IPS-11a (cell line): ENCODE data around the gene LILRA1.
"Not testable (repeated sequence)": the region's sequence is repeated elsewhere in the genome, so short reads cannot be mapped to it uniquely, and the experiment has no call there.

ENCODE experiments used
- H3K4me3 ChIP-seq: one replicate; pipeline ENCODE4 v1.5.1; 2013; ENCODE audit warnings: low read depth, low read length, control low read depth

Gene LILRA1

GRCh38 chr19:54576411-54576976, 16.9 kb upstream of the LILRA1 start:
- H3K4me3 ChIP-seq = no peak overlapping the region

DNA sequence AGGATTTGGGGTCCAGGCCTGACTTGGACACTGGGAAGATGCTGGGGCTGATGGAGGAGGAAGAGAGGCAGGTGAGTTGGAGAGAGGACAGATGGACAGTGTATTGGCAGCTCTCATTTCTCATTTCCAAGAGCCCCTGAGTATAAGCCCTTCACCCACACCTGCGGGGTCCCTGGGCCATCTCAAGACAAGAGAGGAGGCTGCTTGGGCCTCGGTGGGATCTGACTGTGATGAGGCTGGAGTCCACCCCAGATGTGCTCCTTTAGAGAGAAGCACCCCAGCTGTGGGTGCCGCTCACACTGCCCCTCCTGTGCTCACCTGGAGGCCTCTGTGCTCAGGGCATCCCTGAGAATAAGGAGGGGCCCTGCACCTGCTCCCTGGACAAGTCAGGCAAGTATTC, 16.1 kb upstream of the LILRA1 start:
- no peak overlapping the region for H3K4me3 ChIP-seq

DNA sequence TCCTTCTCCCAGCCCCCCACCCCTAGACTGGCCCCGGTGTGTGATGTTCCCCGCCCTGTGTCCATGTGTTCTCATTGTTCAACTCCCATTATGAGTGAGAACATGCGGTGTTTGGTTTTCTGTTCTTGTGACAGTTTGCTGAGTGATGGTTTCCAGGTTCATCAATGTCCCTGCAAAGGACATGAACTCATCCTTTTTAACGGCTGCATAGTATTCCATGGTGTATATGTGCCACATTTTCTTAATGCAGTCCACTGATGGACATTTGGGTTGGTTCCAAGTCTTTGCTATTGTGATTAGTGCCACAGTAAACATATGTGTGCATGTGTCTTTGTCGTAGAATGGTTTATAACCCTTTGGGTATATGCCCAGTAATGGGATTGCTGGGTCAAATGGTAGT, 15.2 kb upstream of the LILRA1 start:
- not testable (repeated sequence) for H3K4me3 ChIP-seq

DNA sequence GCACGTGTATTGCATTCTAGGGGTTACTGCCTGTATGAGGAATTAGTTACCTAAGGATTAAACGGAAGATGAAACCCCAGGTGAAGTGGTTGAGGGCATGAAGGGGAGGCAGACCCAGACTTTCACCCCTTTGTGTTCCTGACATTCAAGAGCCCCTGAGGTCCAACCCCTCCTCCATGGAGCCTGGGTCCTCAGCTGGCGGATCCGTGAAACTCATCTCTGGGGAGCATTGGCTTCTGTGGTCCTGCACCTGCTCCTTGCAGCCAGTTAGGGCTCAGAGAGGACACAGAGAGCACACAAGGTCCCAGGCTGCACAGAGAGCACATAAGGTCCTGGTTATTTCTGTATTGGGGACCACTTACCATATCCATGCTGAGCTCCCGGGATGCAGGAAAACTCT, 7.0 kb upstream of the LILRA1 start:
- H3K4me3 ChIP-seq = no peak overlapping the region

GRCh38 chr19:54587026-54587425, 6.4 kb upstream of the LILRA1 start:
- no peak overlapping the region for H3K4me3 ChIP-seq

DNA sequence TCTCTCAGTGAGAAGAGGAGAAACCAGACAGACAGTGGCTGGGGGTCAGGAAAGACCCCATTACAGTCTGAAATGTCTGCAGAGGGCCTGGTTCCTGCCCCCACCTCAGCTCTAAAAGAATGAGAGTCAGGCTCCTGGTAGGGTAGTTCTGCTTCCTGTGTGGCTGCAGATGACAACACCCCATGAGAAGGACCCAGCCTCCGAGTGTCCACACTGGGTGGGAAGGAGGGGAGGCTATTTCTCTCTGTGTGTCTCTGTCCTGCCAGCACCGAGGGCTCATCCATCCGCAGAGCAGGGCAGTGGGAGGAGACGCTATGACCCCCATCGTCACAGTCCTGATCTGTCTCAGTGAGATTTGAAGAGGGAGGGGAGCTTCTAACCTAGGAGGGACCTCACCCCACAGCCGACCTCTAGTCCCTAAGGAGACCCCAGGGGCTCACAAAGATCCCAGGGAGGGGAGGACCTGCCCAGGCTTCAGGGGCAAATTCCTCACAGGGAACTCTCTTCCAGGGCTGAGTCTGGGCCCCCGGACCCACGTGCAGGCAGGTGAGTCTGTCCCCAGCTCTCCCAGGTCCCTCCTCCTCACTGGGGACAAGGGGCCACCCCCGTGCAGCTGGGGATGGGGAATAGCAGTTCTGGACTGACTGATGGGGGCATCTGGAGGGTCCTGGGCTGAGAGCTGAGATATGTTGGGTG, 647 bp downstream of the LILRA1 start:
- not testable (repeated sequence) for H3K4me3 ChIP-seq

GRCh38 chr19:54594737-54595136, 1.3 kb downstream of the LILRA1 start:
- no peak overlapping the region for H3K4me3 ChIP-seq

DNA sequence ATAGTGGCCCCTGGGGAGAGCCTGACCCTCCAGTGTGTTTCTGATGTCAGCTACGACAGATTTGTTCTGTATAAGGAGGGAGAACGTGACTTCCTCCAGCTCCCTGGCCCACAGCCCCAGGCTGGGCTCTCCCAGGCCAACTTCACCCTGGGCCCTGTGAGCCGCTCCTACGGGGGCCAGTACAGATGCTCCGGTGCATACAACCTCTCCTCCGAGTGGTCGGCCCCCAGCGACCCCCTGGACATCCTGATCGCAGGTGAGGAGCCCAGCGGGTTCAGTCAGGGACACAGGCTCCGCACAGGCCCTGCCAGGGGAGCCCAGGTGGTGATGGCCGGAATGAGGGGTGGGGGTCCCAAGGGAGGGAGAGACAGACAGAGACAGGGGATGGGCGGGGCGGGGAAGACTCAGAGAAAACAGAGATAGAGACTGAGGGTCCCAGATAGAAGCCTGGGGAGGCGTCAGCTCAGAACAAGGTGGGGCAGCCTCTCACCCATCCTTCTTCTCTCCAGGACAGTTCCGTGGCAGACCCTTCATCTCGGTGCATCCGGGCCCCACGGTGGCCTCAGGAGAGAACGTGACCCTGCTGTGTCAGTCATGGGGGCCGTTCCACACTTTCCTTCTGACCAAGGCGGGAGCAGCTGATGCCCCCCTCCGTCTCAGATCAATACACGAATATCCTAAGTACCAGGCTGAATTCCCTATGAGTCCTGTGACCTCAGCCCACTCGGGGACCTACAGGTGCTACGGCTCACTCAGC, 2.4 kb downstream of the LILRA1 start:
- not testable (repeated sequence) for H3K4me3 ChIP-seq

GRCh38 chr19:54600212-54600611, 6.8 kb downstream of the LILRA1 start:
- H3K4me3 ChIP-seq = no peak overlapping the region

DNA sequence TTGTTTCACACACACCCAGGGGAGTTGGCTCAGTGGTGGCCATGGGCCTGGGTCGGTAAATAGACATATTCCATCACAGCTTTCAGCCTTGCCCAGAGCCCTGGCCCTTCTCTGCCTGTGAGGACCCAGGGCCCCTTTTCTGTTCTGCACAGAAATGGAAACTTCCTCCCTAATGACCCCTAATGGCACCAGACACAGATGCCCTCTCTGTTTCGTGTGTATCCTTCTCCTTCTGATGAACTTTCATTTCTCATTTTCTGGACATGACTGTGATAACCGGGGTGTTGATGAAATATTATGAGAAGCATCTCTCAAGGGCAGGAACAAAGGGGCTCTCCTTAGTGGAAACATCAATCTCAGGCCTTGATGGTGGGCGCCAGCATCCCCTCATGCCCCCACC, 12.8 kb downstream of the LILRA1 start:
- no peak overlapping the region for H3K4me3 ChIP-seq

- no peak overlapping the region for H3K4me3 ChIP-seq
These were observed 13.7 kb downstream of the LILRA1 start for GRCh38 chr19:54606891-54607784.

- no peak overlapping the region for H3K4me3 ChIP-seq
These were observed 14.3 kb downstream of the LILRA1 start for GRCh38 chr19:54607785-54608150.

DNA sequence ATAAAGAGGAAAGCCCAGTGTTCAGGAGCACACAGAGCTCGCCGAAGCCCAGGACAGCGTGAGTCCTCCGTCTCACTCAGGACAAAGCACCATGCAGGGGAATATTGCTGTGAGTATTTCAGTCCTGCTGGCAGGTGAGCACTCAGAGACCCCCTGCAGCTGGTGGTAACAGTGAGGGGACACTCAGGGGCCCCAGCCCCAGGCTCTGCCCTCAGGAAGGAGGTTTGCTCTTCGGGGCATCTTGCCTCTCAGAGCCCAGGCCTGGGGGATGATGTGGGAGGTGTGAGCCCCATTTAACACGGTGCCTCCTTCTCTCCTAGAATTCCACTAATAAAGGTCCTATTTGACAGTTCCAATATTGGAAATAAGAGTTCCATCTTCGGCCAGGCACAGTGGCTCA, 14.8 kb downstream of the LILRA1 start:
- no peak overlapping the region for H3K4me3 ChIP-seq

DNA sequence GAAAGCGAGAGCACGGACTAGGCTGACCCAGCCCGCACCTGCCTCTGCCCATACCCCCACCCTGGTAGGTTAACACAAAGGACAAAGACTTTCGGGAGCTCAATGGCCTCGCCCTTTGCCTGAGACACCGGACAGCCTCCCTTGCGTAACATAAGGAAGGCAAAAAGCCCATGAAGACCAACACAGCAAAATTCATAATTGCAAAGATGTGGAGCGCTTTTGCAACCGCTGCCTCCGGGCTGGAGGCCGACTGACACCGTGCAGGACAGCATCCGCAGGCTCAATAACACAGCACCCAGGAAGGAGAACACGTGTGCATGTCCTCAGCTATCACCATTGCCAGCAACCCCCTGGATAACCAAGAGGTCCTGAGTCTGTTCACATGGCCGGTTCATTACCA, 15.4 kb downstream of the LILRA1 start:
- no peak overlapping the region for H3K4me3 ChIP-seq

- no peak overlapping the region for H3K4me3 ChIP-seq
These were observed 15.9 kb downstream of the LILRA1 start for GRCh38 chr19:54609356-54609791.

DNA sequence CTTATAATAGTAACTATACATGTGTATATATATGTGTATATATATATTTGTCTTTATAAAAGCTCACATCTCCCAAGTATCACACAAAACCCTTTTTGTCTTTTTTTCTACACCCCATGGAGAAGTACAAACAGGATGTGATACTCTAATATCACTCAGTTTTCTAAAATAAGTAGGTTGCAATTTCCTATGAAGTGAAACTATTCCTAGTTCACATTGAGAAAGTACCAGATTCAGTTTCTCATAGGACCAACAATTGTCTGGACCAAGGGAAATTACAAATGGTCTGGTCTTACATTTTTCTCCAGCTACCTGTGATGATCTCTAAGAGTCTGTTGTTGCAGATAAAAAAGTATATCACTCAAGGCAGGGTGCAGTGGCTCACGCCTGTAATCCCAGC, 19.0 kb downstream of the LILRA1 start:
- H3K4me3 ChIP-seq = no peak overlapping the region

DNA sequence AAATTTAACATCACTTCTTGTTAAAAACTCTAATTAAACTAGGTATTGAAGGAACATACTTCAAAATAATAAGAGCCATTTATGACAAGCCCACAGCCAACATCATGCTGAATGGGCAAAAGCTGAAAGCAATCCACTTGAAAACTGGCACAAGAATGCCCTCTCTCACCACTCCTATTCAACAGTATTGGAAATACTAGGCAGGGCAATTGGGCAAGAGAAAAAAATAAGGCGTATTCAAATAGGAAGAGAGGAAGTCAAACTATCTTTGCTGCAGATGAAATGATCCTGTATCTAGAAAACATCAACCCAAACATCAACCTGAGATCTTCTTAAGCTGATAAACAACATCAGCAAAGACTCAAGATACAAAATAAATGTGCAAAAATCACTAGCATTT, 21.3 kb downstream of the LILRA1 start:
- H3K4me3 ChIP-seq = no peak overlapping the region

- no peak overlapping the region for H3K4me3 ChIP-seq
These were observed 22.6 kb downstream of the LILRA1 start for GRCh38 chr19:54616057-54616456.

DNA sequence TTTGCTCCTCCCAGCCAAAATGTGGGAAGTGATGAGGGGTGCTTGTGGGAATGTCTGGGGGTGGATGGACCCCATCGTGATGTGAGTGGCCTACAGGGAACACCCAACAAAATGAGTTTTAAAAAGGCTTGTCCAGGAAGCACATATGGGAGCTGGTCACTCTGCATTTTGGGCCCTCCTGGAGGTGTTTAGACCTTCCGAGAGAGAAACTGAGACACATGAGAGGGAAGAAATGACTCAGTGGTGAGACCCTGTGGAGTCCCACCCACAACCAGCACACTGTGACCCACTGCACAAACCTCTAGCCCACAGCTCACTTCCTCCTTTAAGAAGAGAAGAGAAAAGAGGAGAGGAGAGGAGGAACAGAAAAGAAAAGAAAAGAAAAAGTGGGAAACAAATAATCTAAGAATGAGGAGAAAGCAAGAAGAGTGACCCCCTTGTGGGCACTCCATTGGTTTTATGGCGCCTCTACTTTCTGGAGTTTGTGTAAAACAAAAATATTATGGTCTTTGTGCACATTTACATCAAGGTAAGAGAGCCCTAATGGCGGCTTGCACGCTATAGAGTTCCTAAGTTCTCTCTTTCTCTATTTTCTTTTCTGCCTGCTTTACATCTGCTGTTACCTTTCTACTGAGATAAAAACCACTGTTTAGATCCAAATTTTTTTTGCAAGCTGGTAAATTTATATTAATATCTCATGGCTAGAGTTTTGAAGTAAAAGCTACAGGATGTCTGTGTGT, 23.6 kb downstream of the LILRA1 start:
- H3K4me3 ChIP-seq = no peak overlapping the region

DNA sequence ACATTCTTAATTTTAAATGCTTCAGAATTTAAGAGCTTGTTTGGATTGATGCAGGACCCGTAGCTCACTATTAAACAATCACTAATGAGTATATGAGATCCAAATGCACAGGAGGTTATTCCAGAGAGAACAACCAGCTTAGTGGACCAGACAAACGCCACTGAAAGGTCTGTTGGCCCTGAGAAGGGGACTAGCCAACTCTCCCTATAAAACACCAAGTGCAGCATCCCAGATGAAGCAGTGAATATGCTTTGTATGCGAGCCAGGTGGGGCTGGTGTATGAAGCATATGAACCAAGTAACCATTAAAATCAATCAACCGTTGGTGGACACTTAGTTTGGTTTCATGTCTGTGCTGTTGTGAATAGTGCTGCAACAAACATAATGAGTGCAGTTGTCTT, 27.0 kb downstream of the LILRA1 start:
- no peak overlapping the region for H3K4me3 ChIP-seq

GRCh38 chr19:54622431-54622830, 29.0 kb downstream of the LILRA1 start:
- no peak overlapping the region for H3K4me3 ChIP-seq
